Activated T-helper 1 cell treated with Interleukin-2 at 50 U/mL for 16 hours (primary cell): ENCODE measurements around the gene EMILIN2.
A peak's percentile ranks its signal among the peaks of the same experiment; 100 is the strongest.

ENCODE experiments used
- DNase-seq: peaks from one replicate; pipeline ENCODE4 v3.0.0-alpha.2; 2020; ENCODE audit warnings: low read depth

Gene EMILIN2

GRCh38 chr18:2900684-2901422 is 54.0 kb downstream of the EMILIN2 start:
- no peak for DNase-seq

GRCh38 chr18:2901423-2901985 is 54.7 kb downstream of the EMILIN2 start:
- no peak for DNase-seq

GRCh38 chr18:2902327-2902726 is 55.5 kb downstream of the EMILIN2 start:
- DNase-seq, result no peak

- no peak for DNase-seq
These were observed 56.2 kb downstream of the EMILIN2 start for GRCh38 chr18:2903006-2903405.

- peak; percentile 38 for DNase-seq
These were observed 59.3 kb downstream of the EMILIN2 start for GRCh38 chr18:2905854-2906703.

GRCh38 chr18:2906704-2907549 is 60.1 kb downstream of the EMILIN2 start:
- peak; percentile 33 for DNase-seq

GRCh38 chr18:2907550-2908135 is 60.8 kb downstream of the EMILIN2 start:
- DNase-seq, result no peak

GRCh38 chr18:2908166-2908945 is 61.5 kb downstream of the EMILIN2 start:
- DNase-seq, result no peak

GRCh38 chr18:2908946-2909335 is 62.1 kb downstream of the EMILIN2 start:
- no peak for DNase-seq

- no peak for DNase-seq
These were observed 62.8 kb downstream of the EMILIN2 start for GRCh38 chr18:2909431-2910140.

GRCh38 chr18:2910261-2910660 is 63.5 kb downstream of the EMILIN2 start:
- no peak for DNase-seq

GRCh38 chr18:2910751-2911425 is 64.1 kb downstream of the EMILIN2 start:
- DNase-seq, result no peak

- DNase-seq, result no peak
These were observed 64.7 kb downstream of the EMILIN2 start for GRCh38 chr18:2911533-2911932.

GRCh38 chr18:2912357-2913299 is 65.8 kb downstream of the EMILIN2 start:
- DNase-seq, result no peak

- no peak for DNase-seq
These were observed 66.7 kb downstream of the EMILIN2 start for GRCh38 chr18:2913398-2914005.

- DNase-seq, result no peak
These were observed 67.5 kb downstream of the EMILIN2 start for GRCh38 chr18:2914185-2914880.

- no peak for DNase-seq
These were observed 68.1 kb downstream of the EMILIN2 start for GRCh38 chr18:2914881-2915240.
